ENCODE data around the gene LRRFIP1.

DNA sequence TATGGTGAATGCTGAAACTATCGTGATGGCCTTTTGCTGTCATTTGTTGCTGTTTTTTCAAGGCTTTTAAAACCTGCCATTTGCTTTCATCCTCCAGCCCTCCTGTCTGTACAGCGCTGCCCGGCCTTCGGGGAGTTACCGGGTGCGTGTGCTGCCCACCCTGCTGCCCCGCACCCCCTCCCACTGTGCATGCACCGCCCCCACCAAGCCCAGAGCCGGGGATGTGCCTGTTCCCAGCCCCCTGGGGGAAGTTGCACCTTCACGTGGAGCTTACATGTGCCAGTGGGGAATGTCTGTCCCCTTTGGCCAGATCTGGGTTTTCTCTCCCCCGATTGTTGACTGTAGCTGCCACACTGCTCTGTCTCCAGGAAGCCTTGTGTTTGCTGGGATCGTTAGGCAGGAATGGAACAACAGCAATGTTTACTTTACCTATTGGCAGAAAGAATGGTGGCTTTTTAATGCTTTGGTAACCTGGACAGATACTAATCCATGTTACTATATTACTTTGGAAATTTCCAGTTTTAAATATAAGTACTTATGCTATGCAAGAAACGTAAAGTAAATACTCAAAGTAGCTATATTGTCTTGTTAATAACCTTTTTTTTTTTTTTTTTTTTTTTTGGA is 106.4 kb downstream of the LRRFIP1 start:
- TF ChIP-seq CTCF (IDR thresholded peaks at IDR 0.05): no peak
- TF ChIP-seq POLR2A (IDR thresholded peaks at IDR 0.05): no peak

Measured in uterus (tissue), 2 donors.